GM12874 (cell line): ENCODE results near the gene CNTN4.

ENCODE experiments used
- CTCF ChIP-seq: IDR thresholded peaks from 2 replicates; pipeline ENCODE4 v1.5.1; 2011; ENCODE audit warnings: low read depth, mild to moderate bottlenecking, control low read depth, low read length, moderate library complexity; ENCODE audit not compliant: insufficient read depth

CNTN4 gene

GRCh38 chr3:3097958-3098357 lies 999.3 kb downstream of the CNTN4 start:
- TF ChIP-seq CTCF: no peak

DNA sequence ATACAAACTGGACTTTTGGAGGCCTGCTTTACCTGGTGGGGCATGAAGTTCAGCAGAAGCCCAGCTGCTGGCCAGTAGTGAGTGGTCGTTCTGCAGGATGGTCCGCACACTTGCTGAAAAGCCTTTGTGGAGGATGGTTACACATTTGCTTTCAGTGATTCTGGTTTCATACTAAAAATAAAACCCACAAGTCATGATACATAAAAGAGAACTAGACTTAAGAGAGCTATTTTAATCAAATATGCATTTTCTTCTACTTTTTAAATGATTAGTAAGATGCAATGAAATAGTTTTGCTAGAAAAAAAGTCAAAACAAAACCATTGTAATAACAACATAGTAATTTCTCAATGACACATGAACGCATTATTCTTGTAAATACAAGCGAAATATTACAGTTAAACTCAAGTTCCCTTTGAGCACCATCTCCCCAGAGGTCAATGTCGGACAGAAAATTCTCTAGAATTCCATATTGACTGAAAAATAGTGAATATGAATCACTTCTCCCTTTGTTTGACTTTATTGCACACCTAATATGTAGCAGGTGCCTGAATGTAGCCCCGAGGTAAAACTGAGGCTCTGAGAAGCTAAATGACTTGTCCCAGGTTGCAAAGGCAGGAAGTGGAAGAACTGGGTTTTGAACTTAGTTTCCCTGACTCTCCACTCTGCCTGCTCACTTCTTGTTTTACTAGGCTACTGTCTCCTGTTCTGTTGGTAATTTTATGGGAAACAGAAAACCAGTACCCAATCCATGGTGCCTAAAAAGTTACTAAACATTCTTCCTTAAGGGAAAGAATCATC lies 1003.2 kb downstream of the CNTN4 start:
- no peak for TF ChIP-seq CTCF

GRCh38 chr3:3102751-3103150 lies 1004.1 kb downstream of the CNTN4 start:
- no peak for TF ChIP-seq CTCF

DNA sequence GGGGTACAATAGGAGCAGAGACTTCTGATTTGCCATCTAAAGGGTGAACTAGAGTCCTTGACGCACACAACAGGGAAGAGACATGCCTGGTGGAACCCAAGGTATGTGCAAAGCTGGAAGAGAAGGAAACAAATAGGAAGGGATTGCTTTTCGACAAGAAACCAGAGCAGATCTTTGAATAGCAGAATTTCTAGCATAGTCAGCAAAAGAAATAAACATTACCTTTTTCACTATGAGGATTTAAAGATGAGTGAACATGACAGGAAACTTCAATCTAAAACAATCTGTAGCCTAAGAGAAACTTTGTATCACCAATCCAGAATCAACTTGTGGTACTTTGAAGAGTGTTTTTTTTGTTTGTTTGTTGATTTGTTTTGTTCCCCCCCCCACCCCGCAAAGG lies 1006.6 kb downstream of the CNTN4 start:
- TF ChIP-seq CTCF: no peak

DNA sequence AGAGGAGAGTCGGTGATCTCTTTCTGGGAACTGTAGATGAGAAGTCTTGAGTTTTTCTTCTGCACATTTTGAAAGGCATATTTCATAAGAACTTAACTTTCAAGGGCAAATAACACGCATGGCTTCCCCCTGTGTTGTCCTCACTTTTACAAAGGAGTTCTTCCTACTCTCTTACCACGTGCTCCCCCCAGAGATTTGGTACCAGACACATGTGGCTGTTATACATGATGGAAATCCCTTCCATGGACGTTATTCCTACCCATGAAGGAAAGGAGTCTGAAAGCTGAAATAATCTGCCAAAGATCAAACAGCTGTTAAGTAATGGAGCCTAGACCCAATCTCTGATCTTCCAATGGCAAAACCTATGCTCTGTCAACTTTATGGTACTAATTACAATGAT lies 1007.1 kb downstream of the CNTN4 start:
- no peak for TF ChIP-seq CTCF

DNA sequence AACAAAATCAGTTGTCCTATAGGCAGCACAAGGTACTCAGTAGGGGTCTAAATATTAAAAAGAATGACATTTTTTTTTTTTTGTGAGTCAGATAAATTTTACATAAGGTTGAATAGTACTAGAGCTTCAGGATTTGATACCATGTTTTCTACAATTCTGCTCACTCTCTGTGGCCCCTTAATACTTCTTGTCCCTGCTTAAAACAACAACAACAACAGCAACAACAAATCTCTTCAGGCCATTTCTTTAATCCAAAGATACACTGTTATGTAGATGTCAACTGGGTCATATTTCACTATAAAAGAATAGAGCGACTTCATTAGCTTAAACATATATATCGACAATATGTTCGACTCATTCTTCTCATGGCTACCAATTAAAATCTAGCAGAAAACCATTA lies 1008.5 kb downstream of the CNTN4 start:
- no peak for TF ChIP-seq CTCF
